Esophagus muscularis mucosa (tissue), 4 donors: ENCODE results near the gene HTATSF1.

Source experiments
- CTCF ChIP-seq, 3 experiments: fragments of 200-600 bp in 2 of 3; fragments of 450-650 bp in 1 of 3; sonication (generic) in 2 of 3; IDR thresholded peaks; one replicate each; pipeline ENCODE4 v1.5.1; 2017 to 2019; ENCODE audit warnings: antibody characterized with exemption in 3 of 3, mild to moderate bottlenecking in 2 of 3, moderate library complexity in 1 of 3
- EP300 ChIP-seq: sonication (generic); formaldehyde crosslinking; IDR thresholded peaks from one replicate; pipeline ENCODE4 v1.6.1; 2017; ENCODE audit warnings: antibody characterized with exemption
- POLR2A ChIP-seq: fragments of 450-650 bp; IDR thresholded peaks from one replicate; pipeline ENCODE4 v1.6.1; 2017; ENCODE audit warnings: antibody characterized with exemption, moderate library complexity, mild to moderate bottlenecking, low read depth
- POLR2AphosphoS5 ChIP-seq, 2 donors: sonication (generic); formaldehyde crosslinking; IDR thresholded peaks; one replicate each; pipeline ENCODE4 v1.6.1; 2017; ENCODE audit warnings: antibody characterized with exemption in 2 of 2

GRCh38 chrX:136531951-136532350 is 34.6 kb downstream of the HTATSF1 start, which contains the start of gene VGLL1:
- TF ChIP-seq POLR2A (no peak), CTCF (IDR thresholded peaks at IDR 0.05) (no peak), POLR2AphosphoS5 (IDR thresholded peaks at IDR 0.05) (no peak), EP300 (no peak)
